Measurements from ENCODE around the gene SMIM9. TPM values are rescaled to one million over a fixed set of nuclear protein-coding genes. Genes with fewer than 3 reads are reported as not detected.
"Not testable (repeated sequence)": the region's sequence is repeated elsewhere in the genome, so short reads cannot be mapped to it uniquely, and the experiment has no call there.

The SMIM9 gene
- total RNA-seq: 1 to 10 TPM in 2 of 7 donors, not detected in 5; 1.3 to 4.9 TPM
- not detected for polyA plus RNA-seq
- long read RNA-seq, donor 1: 0 reads
- long read RNA-seq, donor 2: 0 reads

GRCh38 chrX:154834562-154834961 lies at the start of gene SMIM9:
Gene SMIM9 (minus strand): TSS chrX:154834662. CDS start chrX:154830856, 3,806 bp downstream.
- H3K4me3 ChIP-seq: no peak within 1 kb of the TSS
- DNase-seq: no peak
- intact Hi-C loops (cut with DNase I; ENCODE audit: low total_unique reads): no loop called here
- no peaks in the 10 kb centered on the region for H3K4me1 ChIP-seq
- H3K9me3 ChIP-seq: no peaks in the 10 kb centered on the region
- no peaks in the 10 kb centered on the region for H3K36me3 ChIP-seq
- TF ChIP-seq POLR2AphosphoS5 (IDR thresholded peaks at IDR 0.05) (no peak), POLR2A (IDR thresholded peaks at IDR 0.05) (no peak)
- TF ChIP-seq, protein P1, sequence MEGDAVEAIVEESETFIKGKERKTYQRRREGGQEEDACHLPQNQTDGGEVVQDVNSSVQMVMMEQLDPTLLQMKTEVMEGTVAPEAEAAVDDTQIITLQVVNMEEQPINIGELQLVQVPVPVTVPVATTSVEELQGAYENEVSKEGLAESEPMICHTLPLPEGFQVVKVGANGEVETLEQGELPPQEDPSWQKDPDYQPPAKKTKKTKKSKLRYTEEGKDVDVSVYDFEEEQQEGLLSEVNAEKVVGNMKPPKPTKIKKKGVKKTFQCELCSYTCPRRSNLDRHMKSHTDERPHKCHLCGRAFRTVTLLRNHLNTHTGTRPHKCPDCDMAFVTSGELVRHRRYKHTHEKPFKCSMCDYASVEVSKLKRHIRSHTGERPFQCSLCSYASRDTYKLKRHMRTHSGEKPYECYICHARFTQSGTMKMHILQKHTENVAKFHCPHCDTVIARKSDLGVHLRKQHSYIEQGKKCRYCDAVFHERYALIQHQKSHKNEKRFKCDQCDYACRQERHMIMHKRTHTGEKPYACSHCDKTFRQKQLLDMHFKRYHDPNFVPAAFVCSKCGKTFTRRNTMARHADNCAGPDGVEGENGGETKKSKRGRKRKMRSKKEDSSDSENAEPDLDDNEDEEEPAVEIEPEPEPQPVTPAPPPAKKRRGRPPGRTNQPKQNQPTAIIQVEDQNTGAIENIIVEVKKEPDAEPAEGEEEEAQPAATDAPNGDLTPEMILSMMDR (IDR thresholded peaks at IDR 0.05 in 8 of 11, conservative IDR thresholded peaks at IDR 0.05 in 3 of 11): no peak
- H3K27me3 ChIP-seq (replicated peaks in 1 of 7): no peaks in the 10 kb centered on the region
- no peak within 1 kb of the TSS for H3K27ac ChIP-seq
- WGBS, 5 donors: 71 to 100% (median 75%) methylated on average over 3 of the region's 3 CpGs

DNA sequence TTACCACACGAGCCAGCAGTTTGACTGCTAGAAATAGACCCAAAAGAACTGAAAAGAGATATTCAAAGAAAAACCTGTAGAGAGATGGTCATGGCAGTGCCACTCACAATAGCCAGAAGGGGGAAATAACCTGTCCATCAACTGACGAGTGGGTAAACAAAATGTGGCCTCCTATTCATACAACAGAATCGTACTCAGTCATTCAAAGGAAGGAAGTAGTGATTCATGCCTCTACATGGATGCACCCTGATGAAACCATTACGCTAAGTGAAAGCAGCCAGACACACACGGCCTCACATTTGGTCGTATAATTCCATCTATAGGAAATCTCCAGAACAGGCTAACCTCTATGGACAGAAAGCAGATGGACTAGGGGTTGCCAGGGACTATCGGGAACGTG lies 49.6 kb upstream of the SMIM9 start:
- intact Hi-C loops (cut with DNase I; ENCODE audit: low total_unique reads); H3K27ac ChIP-seq; H3K36me3 ChIP-seq; H3K4me1 ChIP-seq; H3K9me3 ChIP-seq; H3K27me3 ChIP-seq (replicated peaks in 1 of 7); DNase-seq; H3K4me3 ChIP-seq: not testable (repeated sequence)
- WGBS, 5 donors: no CpG with 5 or more reads among the region's 8 CpGs

- WGBS, 5 donors: 64 to 89% (median 67%) methylated on average over 2 of the region's 2 CpGs
- Histone ChIP-seq H3K4me3 (no peak overlapping the region), H3K36me3 (peaks cover 0 to under 1% (median 0%) of the 10 kb centered on the region in 6 donors), H3K27ac (no peak overlapping the region), H3K4me1 (no peaks in the 10 kb centered on the region), H3K9me3 (peaks cover 0 to 25% (median 4%) of the 10 kb centered on the region in 8 donors), H3K27me3 (replicated peaks in 1 of 7) (no peaks in the 10 kb centered on the region)
- DNase-seq: no peak
- intact Hi-C loops (cut with DNase I; ENCODE audit: low total_unique reads): no loop called here
- no peak for TF ChIP-seq POLR2A (IDR thresholded peaks at IDR 0.05)
- TF ChIP-seq, protein P1 (IDR thresholded peaks at IDR 0.05 in 8 of 11, conservative IDR thresholded peaks at IDR 0.05 in 3 of 11): no peak
- TF ChIP-seq POLR2AphosphoS5 (IDR thresholded peaks at IDR 0.05): no peak
Measured at GRCh38 chrX:154873329-154873728, 38.9 kb upstream of the SMIM9 start.

GRCh38 chrX:154868522-154868921 lies 34.1 kb upstream of the SMIM9 start:
- intact Hi-C loops (cut with DNase I; ENCODE audit: low total_unique reads); H3K4me3 ChIP-seq; DNase-seq; H3K27ac ChIP-seq; H3K36me3 ChIP-seq; H3K4me1 ChIP-seq; H3K27me3 ChIP-seq (replicated peaks in 1 of 7): not testable (repeated sequence)
- peaks cover 0 to 55% (median 14%) of the 10 kb centered on the region in 8 donors for H3K9me3 ChIP-seq

GRCh38 chrX:154855256-154855655 lies 20.8 kb upstream of the SMIM9 start:
- Histone ChIP-seq H3K4me1 (no peaks in the 10 kb centered on the region), H3K27me3 (replicated peaks in 1 of 7) (no peaks in the 10 kb centered on the region), H3K36me3 (peaks cover 0 to 21% (median 0%) of the 10 kb centered on the region in 6 donors), H3K27ac (no peak overlapping the region), H3K9me3 (no peaks in the 10 kb centered on the region), H3K4me3 (no peak overlapping the region)
- intact Hi-C loops (cut with DNase I; ENCODE audit: low total_unique reads): no loop called here
- DNase-seq: no peak
- TF ChIP-seq POLR2AphosphoS5 (IDR thresholded peaks at IDR 0.05) (no peak), POLR2A (IDR thresholded peaks at IDR 0.05) (no peak)
- TF ChIP-seq, protein P1 (IDR thresholded peaks at IDR 0.05 in 8 of 11, conservative IDR thresholded peaks at IDR 0.05 in 3 of 11): no peak
